Natural killer cell (primary cell): ENCODE results near the gene PLD1. TPM values are rescaled to one million over a fixed set of nuclear protein-coding genes. Genes with fewer than 3 reads are reported as not detected.

Experiments
- ATAC-seq, 3 donors: fragments of 150-1000 bp in 2 of 3; fragments of 200-7000 bp in 1 of 3; cut with Tn5 transposase; 1 replicate in 1 of 3; 2 replicates in 2 of 3; pipeline ENCODE4 v1.10.0; 2021; ENCODE audit warnings: mild to moderate bottlenecking in 2 of 3, moderate library complexity in 2 of 3
- DNase-seq, 2 donors: peaks; one replicate each; pipeline versions ENCODE4 v3.0.0 to v3.0.0-alpha.2; 2013 to 2021; ENCODE audit warnings: mixed read lengths in 1 of 2
- H3K27ac ChIP-seq: one replicate; pipeline ENCODE4 v1.5.1; 2013; ENCODE audit warnings: mild to moderate bottlenecking, low read length
- H3K27me3 ChIP-seq: one replicate; pipeline ENCODE4 v1.6.1; 2013; ENCODE audit warnings: low read length; ENCODE audit not compliant: control insufficient read depth, insufficient read depth
- H3K36me3 ChIP-seq: one replicate; pipeline ENCODE4 v1.6.1; 2013; ENCODE audit warnings: low read length; ENCODE audit not compliant: control insufficient read depth, insufficient read depth
- H3K4me1 ChIP-seq: one replicate; pipeline ENCODE4 v1.6.1; 2013; ENCODE audit warnings: low read length; ENCODE audit not compliant: control insufficient read depth, insufficient read depth
- H3K4me3 ChIP-seq: one replicate; pipeline ENCODE4 v1.5.1; 2013; ENCODE audit warnings: low read length
- H3K9me3 ChIP-seq: one replicate; pipeline ENCODE4 v1.6.1; 2013; ENCODE audit warnings: low read length; ENCODE audit not compliant: control insufficient read depth, insufficient read depth
- H3K27ac Mint-ChIP-seq, 2 donors: one replicate each; pipeline ENCODE4 v1.8.0; 2022; ENCODE audit warnings: mild to moderate bottlenecking in 2 of 2, mixed read lengths in 2 of 2, moderate library complexity in 1 of 2
- H3K27me3 Mint-ChIP-seq, 2 donors: one replicate each; pipeline ENCODE4 v1.8.0; 2022; ENCODE audit warnings: low read depth in 2 of 2, mixed read lengths in 2 of 2
- H3K36me3 Mint-ChIP-seq: one replicate; pipeline ENCODE4 v1.8.0; 2022; ENCODE audit warnings: mixed read lengths
- H3K4me1 Mint-ChIP-seq, 2 donors: one replicate each; pipeline ENCODE4 v1.8.0; 2022; ENCODE audit warnings: mixed read lengths in 2 of 2
- H3K4me3 Mint-ChIP-seq: one replicate; pipeline ENCODE4 v1.8.0; 2022; ENCODE audit warnings: mild to moderate bottlenecking, moderate library complexity, mixed read lengths
- H3K9me3 Mint-ChIP-seq, 2 donors: one replicate each; pipeline ENCODE4 v1.8.0; 2022; ENCODE audit warnings: mixed read lengths in 2 of 2
- CTCF ChIP-seq: fragments of 200-600 bp; IDR thresholded peaks from one replicate; pipeline ENCODE4 v1.8.0; 2022; ENCODE audit warnings: antibody characterized with exemption
- WGBS: methylation state at CpG from one replicate; pipeline ENCODE4 v1.1.7; 2013; ENCODE audit warnings: missing lambda C conversion rate; ENCODE audit not compliant: insufficient coverage; 5-methylcytosine and 5-hydroxymethylcytosine counted together
- intact Hi-C: fragments of 100-400 bp; cut with micrococcal nuclease; formaldehyde crosslinking; loops from one replicate; pipeline ENCODE4 v1.14.2; 2022
- total RNA-seq, 4 donors: library from RNA; stranded (reverse); fragments of 120-200 nt in 1 of 4; gene quantifications; one replicate each; pipeline versions ENCODE4 v1.2.3 to v1.2.4, GENCODE V29; 2013 to 2022

PLD1 gene
- total RNA-seq, 3 donors from 2014 or later (not counting 1 experiment from before 2014, with no cell fraction given) = 13.2 to 26.3 (median 17.1) TPM

GRCh38 chr3:171704002-171704401, 106.3 kb downstream of the PLD1 start:
- peak; percentile 22 to 44 for DNase-seq
- no peak overlapping the region for H3K27ac Mint-ChIP-seq
- intact Hi-C loops = loop anchor here (1.0 to 2.0 kb wide), 3 partner anchors 67 to 637 kb away; no protein-coding TSS in a partner anchor

DNA sequence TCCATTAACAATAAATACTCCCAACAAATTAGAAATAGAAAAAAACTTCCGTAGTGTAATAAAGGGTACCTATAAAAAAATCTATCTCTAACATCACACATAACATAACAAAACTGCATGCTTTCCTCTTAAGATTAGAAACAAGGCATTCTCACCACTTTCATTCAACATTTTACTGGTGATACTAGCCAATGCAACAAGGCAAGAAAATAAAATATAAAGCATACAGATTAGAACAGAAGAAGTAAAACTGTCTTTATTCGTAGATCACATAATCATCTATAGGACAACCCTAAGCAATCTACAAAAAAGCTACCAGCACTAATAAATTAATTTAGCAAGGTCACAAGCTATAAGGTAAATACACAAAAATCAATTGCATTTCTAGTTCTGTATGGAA, 107.1 kb downstream of the PLD1 start:
- H3K9me3 ChIP-seq = no peaks in the 10 kb centered on the region
- H3K4me3 ChIP-seq = no peak overlapping the region
- Mint-ChIP-seq H3K9me3 (no peaks in the 10 kb centered on the region), H3K27me3 (no peaks in the 10 kb centered on the region), H3K36me3 (peaks cover 6% of the 10 kb centered on the region), H3K27ac (no peak overlapping the region), H3K4me3 (no peak overlapping the region), H3K4me1 (peaks cover 0 to 4% of the 10 kb centered on the region in 2 donors)
- ATAC-seq = no peak
- H3K27ac ChIP-seq = no peak overlapping the region
- TF ChIP-seq CTCF = no peak
- no peaks in the 10 kb centered on the region for H3K36me3 ChIP-seq
- H3K4me1 ChIP-seq = no peaks in the 10 kb centered on the region
- H3K27me3 ChIP-seq = no peaks in the 10 kb centered on the region
- DNase-seq = no peak
- 100% methylated on average over 1 of the region's 2 CpGs for WGBS
- intact Hi-C loops = no loop called here

More at GRCh38 chr3:171704002-171704401, 106.3 kb downstream of the PLD1 start:
- Mint-ChIP-seq H3K27me3 (no peaks in the 10 kb centered on the region), H3K4me1 (peaks cover 0 to 4% of the 10 kb centered on the region in 2 donors), H3K9me3 (no peaks in the 10 kb centered on the region), H3K4me3 (no peak overlapping the region), H3K36me3 (peaks cover 6% of the 10 kb centered on the region)
- 58% methylated on average over 2 of the region's 2 CpGs for WGBS
- Histone ChIP-seq H3K36me3 (no peaks in the 10 kb centered on the region), H3K4me3 (no peak overlapping the region), H3K27me3 (no peaks in the 10 kb centered on the region), H3K4me1 (no peaks in the 10 kb centered on the region), H3K27ac (no peak overlapping the region), H3K9me3 (no peaks in the 10 kb centered on the region)
- ATAC-seq = peak; percentile 48 to 81 (median 64)
- TF ChIP-seq CTCF = peak; percentile 65

- H3K4me3 ChIP-seq = no peak overlapping the region
- Mint-ChIP-seq H3K27ac (no peak overlapping the region), H3K4me3 (no peak overlapping the region), H3K4me1 (peaks cover 0 to 4% of the 10 kb centered on the region in 2 donors), H3K27me3 (no peaks in the 10 kb centered on the region), H3K9me3 (no peaks in the 10 kb centered on the region), H3K36me3 (peaks cover 6% of the 10 kb centered on the region)
- DNase-seq = no peak
- H3K27ac ChIP-seq = no peak overlapping the region
- no peak for TF ChIP-seq CTCF
- no peak for ATAC-seq
- H3K4me1 ChIP-seq = no peaks in the 10 kb centered on the region
- no peaks in the 10 kb centered on the region for H3K36me3 ChIP-seq
- H3K27me3 ChIP-seq = no peaks in the 10 kb centered on the region
- H3K9me3 ChIP-seq = no peaks in the 10 kb centered on the region
- 86% methylated on average over 1 of the region's 1 CpG for WGBS
- intact Hi-C loops = no loop called here
Observed at GRCh38 chr3:171700653-171701052, 109.6 kb downstream of the PLD1 start.

- no peaks in the 10 kb centered on the region for H3K27me3 Mint-ChIP-seq
- DNase-seq (no peak), ATAC-seq (no peak)
- H3K36me3 Mint-ChIP-seq = peaks cover 6% of the 10 kb centered on the region
- WGBS = 100% methylated on average over 1 of the region's 2 CpGs
- H3K4me3 Mint-ChIP-seq = no peak overlapping the region
- no peak overlapping the region for H3K27ac Mint-ChIP-seq
- H3K4me1 Mint-ChIP-seq = peaks cover 0 to 4% of the 10 kb centered on the region in 2 donors
- H3K4me1 ChIP-seq = no peaks in the 10 kb centered on the region
- H3K36me3 ChIP-seq = no peaks in the 10 kb centered on the region
- H3K9me3 ChIP-seq = no peaks in the 10 kb centered on the region
- intact Hi-C loops = no loop called here
- no peak overlapping the region for H3K27ac ChIP-seq
- no peak for TF ChIP-seq CTCF
- no peaks in the 10 kb centered on the region for H3K9me3 Mint-ChIP-seq
- H3K27me3 ChIP-seq = no peaks in the 10 kb centered on the region
- no peak overlapping the region for H3K4me3 ChIP-seq
Observed at GRCh38 chr3:171700157-171700556, 110.1 kb downstream of the PLD1 start.
